ENCODE measurements around the gene ANHX. TPM values are rescaled to one million over a fixed set of nuclear protein-coding genes. Genes with fewer than 3 reads are reported as not detected.
"Not testable (repeated sequence)": the region's sequence is repeated elsewhere in the genome, so short reads cannot be mapped to it uniquely, and the experiment has no call there.

Gene ANHX
- total and polyA plus RNA-seq, 2 experiments from 2014 or later: not detected

- H3K36me3 ChIP-seq (ENCODE audit: insufficient read depth); H4K20me1 ChIP-seq (replicated peaks; ENCODE audit: insufficient read depth); H3F3A ChIP-seq (replicated peaks; ENCODE audit: low read depth); H3K4me1 ChIP-seq (ENCODE audit: insufficient read depth); H3K27ac Mint-ChIP-seq; ATAC-seq; H3K4me3 ChIP-seq; DNase-seq (ENCODE audit: low spot score); H3K27ac ChIP-seq (ENCODE audit: low read depth); H3K9me2 ChIP-seq (ENCODE audit: insufficient read depth); H3K4me1 Mint-ChIP-seq; H3K27me3 ChIP-seq (ENCODE audit: insufficient read depth); H3K27me3 Mint-ChIP-seq (ENCODE audit: insufficient read depth, low read depth, poor library complexity); H3K79me2 ChIP-seq (replicated peaks; ENCODE audit: insufficient read depth); H3K4me3 Mint-ChIP-seq; H3K4me2 ChIP-seq; H2AFZ ChIP-seq: not testable (repeated sequence)
- peaks cover 30% of the 10 kb centered on the region for H3K9me3 Mint-ChIP-seq
- peaks cover 15% of the 10 kb centered on the region; the same call in 2 of the 3 replicates for H3K36me3 Mint-ChIP-seq (ENCODE audit: low read depth)
These were observed 20.2 kb upstream of the ANHX start for GRCh38 chr12:133255833-133256232.

- ATAC-seq (no peak), DNase-seq (ENCODE audit: low spot score) (no peak)
- Histone ChIP-seq H3K9me2 (ENCODE audit: insufficient read depth) (no peaks in the 10 kb centered on the region), H3K4me3 (no peak overlapping the region), H3K36me3 (ENCODE audit: insufficient read depth) (no peaks in the 10 kb centered on the region), H2AFZ (no peak overlapping the region), H3K4me1 (ENCODE audit: insufficient read depth) (no peaks in the 10 kb centered on the region), H3F3A (replicated peaks; ENCODE audit: low read depth) (no peaks in the 10 kb centered on the region), H3K27me3 (ENCODE audit: insufficient read depth) (no peaks in the 10 kb centered on the region), H3K79me2 (replicated peaks; ENCODE audit: insufficient read depth) (no peaks in the 10 kb centered on the region), H3K4me2 (no peak overlapping the region), H3K27ac (ENCODE audit: low read depth) (no peak overlapping the region), H4K20me1 (replicated peaks; ENCODE audit: insufficient read depth) (no peaks in the 10 kb centered on the region)
- H3K4me3 Mint-ChIP-seq: no peak overlapping the region
- TF ChIP-seq EZH2 (IDR thresholded peaks at IDR 0.05; ENCODE audit: low read depth, unreplicated experiment): no peak
- TF ChIP-seq CTCF (conservative IDR thresholded peaks at IDR 0.05; ENCODE audit: low read depth in 2 of 2): no peak
- TF ChIP-seq CREB1 (CRISPR knock-in tag; IDR thresholded peaks at IDR 0.05; ENCODE audit: low read depth): no peak
- TF ChIP-seq ETS1 (IDR thresholded peaks at IDR 0.05): no peak
- TF ChIP-seq ZNF462 (CRISPR knock-in tag; IDR thresholded peaks at IDR 0.05): no peak
- no peak for TF ChIP-seq ZNF114 (CRISPR knock-in tag; IDR thresholded peaks at IDR 0.05)
- H3K4me1 Mint-ChIP-seq: no peaks in the 10 kb centered on the region
- no peaks in the 10 kb centered on the region for H3K27me3 Mint-ChIP-seq (ENCODE audit: insufficient read depth, low read depth, poor library complexity)
- H3K27ac Mint-ChIP-seq: no peak overlapping the region
- H3K36me3 Mint-ChIP-seq (ENCODE audit: low read depth): peaks cover 20% of the 10 kb centered on the region
- peaks cover 37% of the 10 kb centered on the region for H3K9me3 Mint-ChIP-seq
These were observed 16.1 kb upstream of the ANHX start for GRCh38 chr12:133251732-133252131.

All from GM23338 (cell line).